Right ventricle myocardium inferior (tissue), 1 donor: ENCODE results near the gene GSTM4. TPM values are rescaled to one million over a fixed set of nuclear protein-coding genes. Genes with fewer than 3 reads are reported as not detected.

ENCODE experiments used
- ATAC-seq: fragments of 200-7000 bp; cut with Tn5 transposase; one replicate; pipeline ENCODE4 v1.9.1; 2020; ENCODE audit warnings: mild to moderate bottlenecking, moderate library complexity
- DNase-seq: peaks from one replicate; pipeline ENCODE4 v3.0.0; 2021; ENCODE audit errors: missing footprints
- intact Hi-C: fragments of 100-400 bp; cut with DNase I; formaldehyde crosslinking; loops from one replicate; pipeline ENCODE4 v1.11.0; 2022
- total RNA-seq: library from RNA; stranded (reverse); fragmentation: NEBNext Ultra II Directional; extraction: Animal tissue kit (Norgen Biotek cat#: 25700); gene quantifications from one replicate; pipeline ENCODE4 v1.2.1, GENCODE V29; 2021
- donor health status: DM: no; HTN: yes; CAD: no; lungs with severe emphysema.

Gene GSTM4
- total RNA-seq, 1 donor from 2014 or later, result 35.1 TPM

DNA sequence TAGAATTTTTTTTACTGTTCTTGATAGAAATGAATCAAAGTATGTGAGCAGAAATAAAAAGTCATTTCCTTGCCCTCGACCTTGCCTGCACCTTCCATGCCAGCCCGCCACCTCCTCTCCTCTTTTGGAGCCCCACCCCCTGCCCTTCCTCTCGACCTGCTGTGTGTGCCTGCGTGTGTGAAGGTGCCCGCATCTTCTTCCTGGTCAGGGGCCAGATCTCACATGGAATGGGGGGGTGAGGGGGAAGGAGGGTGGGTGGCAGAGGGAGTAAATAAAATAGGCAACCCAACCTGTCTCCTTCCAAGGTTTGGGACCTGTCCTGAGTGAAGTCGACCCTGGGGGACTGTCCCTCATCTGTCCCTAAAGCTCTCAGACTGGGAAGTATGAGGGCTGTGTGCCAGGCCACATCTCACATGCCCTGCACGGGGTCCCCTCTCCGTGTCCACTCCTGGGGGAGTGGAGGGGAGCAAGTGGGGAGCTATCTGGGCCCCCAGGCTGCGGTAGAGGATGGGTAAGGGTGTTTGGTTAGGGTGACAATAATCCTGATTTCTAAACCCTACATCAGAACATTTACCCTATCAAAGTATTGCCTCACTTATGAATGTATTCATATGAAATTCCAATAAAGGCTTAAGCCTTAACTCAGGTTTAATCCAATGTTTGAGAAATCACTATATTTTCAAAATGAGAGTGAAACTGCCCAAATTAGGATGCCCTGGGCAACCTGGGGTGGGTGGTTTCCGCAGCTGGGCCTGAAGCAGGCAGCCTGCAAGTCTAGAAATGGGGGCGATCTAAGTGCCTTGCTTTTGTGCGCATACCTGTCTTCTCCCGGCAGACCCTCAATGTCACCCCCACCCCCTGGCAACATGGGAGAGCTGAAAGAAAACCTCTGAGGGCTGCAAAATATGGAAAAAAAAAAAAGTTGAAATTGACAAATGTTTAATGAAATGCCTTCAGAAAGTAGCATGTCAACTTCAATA is 20.8 kb upstream of the GSTM4 start:
- ATAC-seq (no peak), DNase-seq (no peak)
- intact Hi-C loops, result no loop called here

DNA sequence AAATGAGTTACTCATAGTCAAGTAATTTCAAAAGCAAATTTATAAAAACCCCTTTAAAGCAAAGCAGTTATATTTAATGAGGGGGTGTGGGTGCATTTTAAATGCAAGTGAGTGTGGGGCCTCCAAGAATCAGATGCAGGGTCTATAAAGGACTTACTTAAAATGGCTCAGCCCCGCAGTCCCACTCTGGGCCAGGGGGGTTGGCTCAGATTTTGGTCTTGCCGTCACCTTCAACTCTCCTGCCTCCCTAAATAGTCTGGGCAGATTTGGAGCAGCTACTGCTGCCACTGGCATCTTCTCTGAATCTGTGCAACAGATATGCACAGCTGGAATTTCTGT is 20.1 kb upstream of the GSTM4 start:
- intact Hi-C loops, result no loop called here
- peak; percentile 4 for ATAC-seq
- DNase-seq, result no peak

DNA sequence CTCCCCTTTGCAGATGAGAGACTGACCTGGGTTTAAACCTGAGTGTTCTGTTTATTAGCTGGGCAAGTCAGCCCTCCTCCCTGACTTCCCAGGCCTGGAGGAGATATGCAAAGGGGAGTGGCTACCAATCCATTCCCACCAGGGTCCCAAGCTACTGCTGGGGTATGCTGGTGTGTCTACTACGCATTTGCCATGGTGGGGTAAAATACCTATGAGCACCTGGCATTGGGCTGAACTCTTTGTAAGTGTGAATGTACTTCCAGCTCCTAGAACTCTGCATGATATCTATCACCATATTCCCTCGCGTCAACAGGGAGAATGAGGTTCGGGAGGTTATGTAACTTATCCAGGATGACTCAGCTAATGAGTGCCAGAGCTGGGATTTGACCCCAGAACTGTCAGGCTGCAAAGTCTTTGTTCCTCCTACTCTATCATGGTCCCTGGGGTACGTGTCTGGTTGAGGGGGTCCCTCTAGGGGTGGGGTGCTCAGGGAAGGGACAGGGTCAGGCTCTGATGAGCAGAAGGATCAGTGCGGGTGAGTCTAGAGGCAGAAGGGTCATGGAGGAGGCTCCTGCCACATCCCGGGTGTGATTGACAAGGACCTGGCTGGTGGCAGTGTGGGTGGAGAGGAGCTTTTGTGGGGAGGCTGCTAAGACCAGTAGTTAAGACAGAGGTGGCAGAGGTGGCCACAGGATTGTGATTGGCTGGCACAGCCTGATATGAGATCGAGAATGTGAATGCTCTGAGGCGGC is 19.5 kb upstream of the GSTM4 start:
- intact Hi-C loops, result no loop called here
- DNase-seq, result no peak
- ATAC-seq, result peak; percentile 57

DNA sequence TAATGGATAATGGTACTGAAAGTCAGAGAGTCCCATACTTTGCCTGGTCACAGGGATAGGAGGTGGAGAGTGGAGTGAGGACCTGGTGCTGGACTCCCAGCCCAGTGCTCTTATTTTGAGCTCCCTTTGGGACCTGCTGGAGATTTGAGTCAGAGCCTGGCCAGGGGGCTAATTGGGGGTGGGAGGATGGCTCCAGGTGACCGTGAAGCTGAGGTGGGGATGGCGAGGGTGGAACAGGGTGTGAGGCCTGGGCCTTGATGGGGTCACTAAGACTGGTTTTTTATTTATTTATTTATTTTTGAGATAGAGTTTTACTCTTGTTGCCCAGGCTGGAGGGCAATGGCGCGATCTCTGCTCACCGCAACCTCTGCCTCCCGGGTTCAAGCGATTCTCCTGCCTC is 18.5 kb upstream of the GSTM4 start:
- ATAC-seq, result no peak
- intact Hi-C loops, result no loop called here
- no peak for DNase-seq

DNA sequence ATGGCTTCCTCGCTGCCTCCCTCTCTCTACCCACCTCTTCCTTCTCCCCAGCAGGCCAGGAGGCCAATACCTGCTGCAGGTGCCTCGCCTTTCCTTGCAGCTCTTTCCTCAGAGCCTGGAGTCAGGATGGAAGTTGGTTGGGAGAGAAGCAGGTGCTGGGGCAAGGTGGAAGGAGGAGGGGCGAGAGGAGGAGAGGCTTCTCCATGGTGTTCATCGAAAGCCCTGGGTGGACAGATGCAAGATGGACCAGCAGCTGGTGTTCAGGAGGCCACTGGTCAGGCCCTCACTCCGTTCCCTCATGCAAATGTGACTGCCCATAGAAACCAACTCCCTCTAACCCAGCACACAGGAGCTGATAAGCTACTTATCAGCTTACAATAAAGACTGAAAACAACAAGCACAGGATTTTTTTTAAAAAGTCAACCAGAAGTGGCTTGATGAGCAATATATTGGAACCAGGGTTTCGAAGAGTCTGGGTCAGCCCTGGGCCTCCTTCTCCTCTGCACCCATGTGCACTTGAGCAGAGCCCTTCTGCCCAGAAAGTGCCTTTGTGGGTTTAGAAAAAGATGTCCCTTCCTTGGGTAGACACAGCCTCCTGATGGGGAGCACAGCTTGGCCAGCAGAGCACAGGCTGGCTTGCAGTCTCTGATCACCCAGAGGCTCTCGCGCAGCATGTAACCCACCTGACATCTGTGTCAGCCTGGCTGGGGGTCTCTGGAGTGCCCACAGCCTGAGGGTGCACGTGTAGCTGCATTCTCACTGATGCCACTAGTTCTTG is 16.6 kb upstream of the GSTM4 start:
- DNase-seq, result no peak
- intact Hi-C loops, result loop anchor here (1.0 kb wide), 1 partner anchor 134 kb away; no protein-coding TSS in a partner anchor
- ATAC-seq, result no peak

DNA sequence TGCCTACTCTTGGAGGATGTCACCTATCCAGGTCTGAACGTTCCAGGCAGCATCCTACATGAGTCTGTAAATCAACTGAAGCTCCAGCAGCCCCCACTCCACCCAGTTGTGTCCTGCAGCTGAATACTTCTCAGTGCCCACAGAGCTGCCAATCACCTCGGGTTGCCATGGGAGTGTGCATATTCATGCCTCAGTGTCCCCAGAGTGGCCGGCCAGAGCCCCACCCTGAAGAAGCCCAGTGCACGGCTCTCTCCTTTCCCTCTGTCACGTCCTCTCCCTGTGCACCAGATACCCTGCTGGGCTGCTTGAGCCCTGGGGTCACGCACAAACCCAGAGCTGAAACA is 16.1 kb upstream of the GSTM4 start:
- ATAC-seq (no peak), DNase-seq (no peak)
- intact Hi-C loops, result loop anchor here (1.0 to 5.0 kb wide), 3 partner anchors 93 to 342 kb away; partner anchors contain the start of genes AHCYL1 and GNAI3

DNA sequence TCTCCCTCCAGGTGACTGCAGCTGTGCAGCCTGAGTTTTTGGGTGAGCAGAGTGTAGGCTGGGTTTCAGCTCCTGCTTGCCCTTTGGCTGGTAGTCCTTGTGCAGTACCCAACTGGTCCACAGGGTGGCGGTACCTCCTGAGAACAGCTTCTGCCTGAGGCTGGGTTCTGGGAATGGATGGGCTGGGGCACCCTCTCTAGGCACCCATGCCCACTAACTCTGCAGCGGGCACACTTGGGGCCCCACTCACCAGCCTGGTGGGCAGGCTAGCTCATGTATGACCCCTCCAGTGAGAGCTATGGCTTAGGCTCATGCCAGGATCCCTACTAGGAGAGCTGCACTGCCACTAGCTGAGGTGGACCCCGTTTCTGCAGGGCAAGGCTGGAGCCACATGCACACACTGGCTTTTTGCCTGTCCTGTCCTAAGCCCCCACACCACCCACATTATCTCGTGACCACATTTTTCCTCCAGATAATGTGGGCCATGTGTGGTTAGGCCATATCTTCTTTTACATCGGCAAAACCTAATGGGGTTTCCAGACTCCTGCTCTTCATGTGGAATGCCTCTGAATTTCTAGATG is 15.5 kb upstream of the GSTM4 start:
- DNase-seq (peak; percentile 94), ATAC-seq (peak; percentile 67)
- intact Hi-C loops, result loop anchor here (5.0 kb wide), 2 partner anchors 93 to 342 kb away; partner anchors contain the start of genes AHCYL1 and GNAI3

DNA sequence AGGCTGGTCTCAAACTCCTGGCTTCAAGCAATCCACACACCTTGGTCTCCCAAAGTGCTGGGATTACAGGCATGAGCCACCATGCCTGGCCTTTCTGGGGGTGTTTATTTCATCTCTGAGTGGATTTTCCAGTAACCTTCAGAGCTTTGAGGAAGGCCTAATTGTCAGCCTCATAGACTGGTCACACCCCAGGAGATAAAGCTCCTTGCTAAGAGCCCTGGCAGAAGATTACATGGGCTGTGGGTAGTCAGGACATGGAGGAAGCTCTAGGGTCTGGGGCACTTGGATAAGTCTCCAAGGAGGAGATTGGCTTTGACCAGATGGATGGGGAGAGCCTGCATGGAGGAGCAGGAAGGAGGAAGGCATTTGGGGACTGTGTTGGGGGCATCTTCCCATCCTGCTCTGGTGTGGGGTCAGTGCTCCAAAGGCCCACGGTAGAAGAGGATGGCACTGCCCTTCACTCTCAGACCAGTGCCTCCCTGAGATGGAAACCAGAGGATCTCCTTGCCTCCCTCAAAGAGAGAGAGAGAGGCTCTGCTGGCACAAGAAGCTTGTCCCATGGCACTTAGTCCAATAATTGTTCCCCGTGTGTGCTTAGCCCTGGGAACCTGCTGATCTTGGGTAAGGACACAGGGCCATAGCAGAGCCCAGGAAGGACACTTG is 14.7 kb upstream of the GSTM4 start:
- DNase-seq (no peak), ATAC-seq (no peak)
- intact Hi-C loops, result loop anchor here (5.0 kb wide), 2 partner anchors 94 to 341 kb away; partner anchors contain the start of genes AHCYL1 and GNAI3

DNA sequence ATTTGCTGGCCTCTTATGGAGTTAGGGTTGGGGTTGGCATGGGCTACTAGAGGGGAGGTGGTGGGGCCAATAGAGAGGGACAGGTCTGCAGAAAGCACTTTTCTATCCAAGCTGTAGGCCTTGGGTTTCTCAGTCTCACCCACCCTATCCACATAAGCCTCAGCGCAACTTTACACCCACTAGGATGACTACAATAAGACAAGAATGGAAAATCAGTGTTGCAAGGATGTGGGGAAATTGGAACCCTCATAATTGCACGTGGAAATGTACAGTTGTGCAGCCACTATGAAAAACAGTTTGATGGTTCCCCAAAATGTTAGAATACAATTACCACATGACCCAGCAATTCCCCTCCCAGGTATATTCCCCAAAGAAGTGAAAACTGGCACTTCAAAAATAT is 14.0 kb upstream of the GSTM4 start:
- DNase-seq, result no peak

DNA sequence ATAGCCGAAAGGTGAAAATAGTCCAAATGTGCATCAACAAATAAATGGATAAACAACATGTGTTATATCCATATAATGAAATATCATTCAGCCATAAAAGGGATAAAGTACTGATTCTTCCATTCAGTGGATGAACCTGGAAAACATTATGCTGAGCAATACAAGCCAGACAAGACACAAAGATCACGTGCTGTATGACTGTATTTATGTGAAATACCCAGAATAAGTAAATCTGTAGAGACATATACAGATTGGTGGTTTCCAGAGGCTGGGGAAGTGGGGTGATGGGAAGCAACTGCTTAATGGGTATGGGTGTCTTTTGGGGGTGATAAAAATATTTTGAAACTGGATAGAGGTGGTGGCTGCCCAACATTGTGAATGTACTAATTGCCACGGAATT is 13.3 kb upstream of the GSTM4 start:
- DNase-seq, result no peak
- intact Hi-C loops, result loop anchor here (1.0 to 5.0 kb wide), 3 partner anchors 95 to 340 kb away; partner anchors contain the start of genes AHCYL1 and GNAI3
- ATAC-seq, result no peak

More for the DNA sequence above, 14.0 kb upstream of the GSTM4 start:
- ATAC-seq, result no peak
- intact Hi-C loops, result loop anchor here (5.0 kb wide), 2 partner anchors 95 to 340 kb away; partner anchors contain the start of genes AHCYL1 and GNAI3

DNA sequence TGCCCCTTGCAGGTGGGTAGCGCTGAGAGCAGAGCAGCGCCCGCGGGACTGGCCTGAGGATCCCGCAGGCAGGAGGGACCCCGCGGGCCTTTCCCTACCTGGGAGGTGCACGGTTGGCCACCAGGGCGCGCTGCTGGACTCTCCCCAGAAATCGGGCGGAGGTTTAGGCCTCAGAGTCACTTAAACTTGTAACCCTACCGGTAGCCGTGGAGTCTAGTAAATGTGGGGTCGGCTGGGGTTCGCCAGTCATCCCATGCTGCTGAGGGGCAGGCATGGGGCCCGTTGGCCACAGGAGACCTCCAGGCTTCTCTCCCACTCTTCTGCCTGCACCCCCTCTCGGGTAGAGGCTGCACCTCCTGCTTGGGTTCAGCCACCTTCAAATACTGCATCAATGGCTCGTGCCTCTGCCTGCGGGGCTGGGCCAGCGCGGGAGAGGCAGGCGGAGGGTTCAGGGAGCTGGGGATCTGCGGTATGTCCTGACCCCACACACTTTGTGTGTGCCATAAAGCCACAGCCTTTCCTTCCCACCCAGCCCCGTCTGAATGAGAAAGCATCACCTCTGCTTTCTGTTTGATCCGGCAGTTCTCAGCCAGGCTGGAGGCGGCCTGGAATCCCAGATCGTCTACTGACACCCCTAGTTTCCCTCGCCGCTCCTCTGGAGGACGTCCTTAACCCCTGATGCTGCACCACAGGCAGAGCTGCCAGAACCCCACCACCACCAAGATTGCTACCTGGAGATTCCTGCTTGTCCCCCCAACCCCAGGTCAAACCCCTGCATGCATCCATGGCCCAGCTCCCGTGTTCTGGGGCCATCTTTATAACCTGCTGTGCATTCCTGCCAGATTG is 12.3 kb upstream of the GSTM4 start:
- DNase-seq, result peak; percentile 89
- ATAC-seq, result peak; percentile 73
- intact Hi-C loops, result loop anchor here (1.0 to 5.0 kb wide), 3 partner anchors 96 to 339 kb away; partner anchors contain the start of genes AHCYL1 and GNAI3

DNA sequence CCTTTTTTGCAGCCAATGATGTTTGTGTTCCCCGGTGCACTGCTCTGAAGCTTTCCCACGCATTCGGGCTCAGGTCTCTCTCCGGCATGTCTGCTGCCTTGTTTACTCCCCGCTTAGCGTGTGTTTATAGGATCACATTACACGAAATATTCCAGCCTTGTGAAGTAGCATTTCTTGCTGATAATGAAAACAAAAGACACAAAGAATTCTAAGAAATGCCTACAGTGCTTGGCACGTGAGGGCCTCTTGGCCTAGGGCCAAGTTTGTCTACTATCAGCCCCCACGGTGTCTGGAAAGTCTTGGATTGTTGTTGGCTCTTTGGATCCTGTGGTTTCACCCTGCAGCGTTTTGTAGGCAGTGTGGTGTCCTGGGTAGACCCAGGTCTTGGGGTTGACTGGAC is 11.2 kb upstream of the GSTM4 start:
- ATAC-seq (no peak), DNase-seq (no peak)
- intact Hi-C loops, result loop anchor here (5.0 kb wide), 2 partner anchors 97 to 338 kb away; partner anchors contain the start of genes AHCYL1 and GNAI3

DNA sequence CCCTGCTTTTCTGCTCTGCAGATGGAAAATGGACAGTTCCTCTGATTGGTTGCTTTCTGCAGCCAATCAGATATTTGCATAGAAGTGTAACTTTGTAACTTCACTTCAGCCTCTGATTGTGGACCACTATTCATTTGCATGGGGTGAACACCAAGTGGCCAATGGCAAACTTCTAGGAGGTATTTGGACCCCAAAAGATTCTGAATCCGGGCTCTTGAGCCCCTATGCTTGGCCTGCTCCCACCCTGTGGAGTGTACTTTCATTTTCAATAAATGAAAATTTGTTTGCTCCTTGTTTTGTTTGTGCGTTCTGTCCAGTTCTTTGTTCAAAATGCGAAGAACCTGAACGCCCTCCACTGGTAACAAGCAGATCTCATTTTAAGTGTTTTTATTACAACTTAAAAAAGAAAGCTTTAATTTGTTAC is 6.4 kb upstream of the GSTM4 start:
- DNase-seq (no peak), ATAC-seq (no peak)
- intact Hi-C loops, result no loop called here

DNA sequence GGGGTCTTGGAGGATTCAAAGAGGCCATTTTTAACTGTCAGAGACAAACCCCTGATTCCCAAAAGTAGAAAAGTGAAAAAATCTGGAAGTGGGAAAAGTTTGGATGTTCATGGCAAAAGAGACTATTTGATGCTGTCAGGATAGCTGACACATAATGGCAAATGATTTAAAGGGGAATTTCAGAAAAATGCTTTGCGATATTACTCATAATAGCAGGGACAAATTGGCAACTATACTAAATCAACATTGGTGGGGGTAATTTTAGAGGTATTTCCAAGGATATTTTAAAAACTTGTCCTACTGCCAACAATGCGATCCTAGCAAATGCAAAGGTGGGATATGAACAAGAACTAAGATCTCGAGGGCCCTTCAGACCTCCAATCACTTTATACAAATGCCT is 5.3 kb upstream of the GSTM4 start:
- intact Hi-C loops, result no loop called here

DNA sequence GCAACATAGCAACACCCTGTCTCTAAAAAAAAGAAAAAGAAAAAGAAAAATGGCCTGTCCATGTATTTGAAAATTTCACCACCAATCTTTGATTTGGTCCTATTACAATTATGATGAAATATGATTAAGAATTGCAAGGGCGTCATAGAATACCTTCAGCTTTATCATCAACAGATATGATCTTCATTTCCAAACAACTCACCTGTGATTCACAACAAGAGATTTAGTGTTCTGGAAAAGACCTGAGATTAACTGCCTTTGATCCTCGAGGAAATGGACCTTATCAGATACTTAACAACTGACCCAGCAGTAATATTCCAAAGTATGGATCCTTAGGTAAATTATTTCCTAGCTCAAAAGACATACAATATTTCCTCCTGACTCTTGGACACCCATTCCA is 3.5 kb upstream of the GSTM4 start:
- intact Hi-C loops, result no loop called here
- no peak for ATAC-seq
- DNase-seq, result no peak

More for the DNA sequence above, 5.3 kb upstream of the GSTM4 start:
- DNase-seq, result no peak
- no peak for ATAC-seq

DNA sequence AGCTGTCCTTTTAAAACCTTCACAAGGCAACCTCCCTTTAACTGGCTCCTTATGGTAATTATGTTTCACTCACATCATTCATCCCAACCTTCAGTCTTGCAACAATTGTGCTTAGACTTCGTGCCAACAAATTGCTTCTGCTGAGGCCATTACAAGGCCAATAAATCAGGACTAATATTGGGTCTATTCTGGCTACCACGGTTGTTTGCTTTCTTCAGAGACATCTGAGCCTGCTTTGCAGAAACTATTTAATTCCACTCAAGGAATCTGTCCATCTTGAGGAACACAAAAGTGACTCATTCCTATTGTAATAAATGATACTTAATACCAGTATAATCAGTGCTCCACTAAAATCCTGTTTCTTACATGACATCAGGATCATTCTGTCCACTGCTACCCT is 2.6 kb upstream of the GSTM4 start:
- intact Hi-C loops, result no loop called here
- DNase-seq, result no peak
- no peak for ATAC-seq

DNA sequence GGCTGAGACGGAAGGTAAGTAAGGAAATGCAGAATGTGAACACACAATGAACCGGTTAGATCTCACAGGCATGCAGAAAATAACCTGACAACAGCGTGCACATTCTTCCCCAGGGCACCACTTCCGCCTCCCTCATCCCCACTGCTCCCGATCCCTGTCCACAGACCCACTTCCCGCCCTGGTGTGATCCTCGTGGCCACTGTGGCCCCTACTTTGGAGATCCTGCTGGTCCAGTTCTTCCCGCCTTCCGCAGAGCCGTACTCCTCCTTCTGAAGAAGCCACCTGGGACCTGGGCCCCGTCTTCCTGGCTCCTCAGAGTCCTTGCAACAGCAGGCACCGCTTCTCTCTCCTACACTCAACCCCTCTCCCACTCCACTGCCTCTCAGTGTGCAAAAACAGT is 1.4 kb upstream of the GSTM4 start:
- ATAC-seq, result no peak
- no peak for DNase-seq
- intact Hi-C loops, result no loop called here
